DOHH2 (cell line): ENCODE results near the gene MFAP5.
"Not testable (repeated sequence)": the region's sequence is repeated elsewhere in the genome, so short reads cannot be mapped to it uniquely, and the experiment has no call there.

ENCODE experiments used
- H3F3A ChIP-seq: fragments of 200-600 bp; sonication (generic), shearing (Covaris generic); 2 replicates; pipeline ENCODE4 v1.6.0; 2016; ENCODE audit warnings: antibody characterized with exemption, mild to moderate bottlenecking; ENCODE audit not compliant: control insufficient read depth, insufficient read depth
- H3K27ac ChIP-seq: fragments of 200-600 bp; sonication (generic); 2 replicates; pipeline ENCODE4 v1.5.1; 2014; ENCODE audit warnings: low read depth, mild to moderate bottlenecking, low read length, moderate library complexity
- H3K27me3 ChIP-seq: fragments of 200-600 bp; sonication (generic); 2 replicates; pipeline ENCODE4 v1.6.1; 2014; ENCODE audit warnings: mild to moderate bottlenecking, low read length, mixed read lengths; ENCODE audit not compliant: control insufficient read depth
- H3K36me3 ChIP-seq: fragments of 200-600 bp; sonication (generic); 2 replicates; pipeline ENCODE4 v1.6.1; 2014; ENCODE audit warnings: mild to moderate bottlenecking, low read length, moderate library complexity, mixed read lengths; ENCODE audit not compliant: control insufficient read depth
- H3K4me1 ChIP-seq: fragments of 200-600 bp; sonication (generic); 2 replicates; pipeline ENCODE4 v1.6.1; 2014; ENCODE audit warnings: mild to moderate bottlenecking, low read length, mixed read lengths; ENCODE audit not compliant: control insufficient read depth
- H3K4me2 ChIP-seq: fragments of 200-600 bp; sonication (generic); 2 replicates; pipeline ENCODE4 v1.6.0; 2014; ENCODE audit warnings: mild to moderate bottlenecking, low read length, moderate library complexity
- H3K4me3 ChIP-seq: fragments of 200-600 bp; sonication (generic); 2 replicates; pipeline ENCODE4 v1.5.1; 2014; ENCODE audit warnings: mild to moderate bottlenecking, low read length, mixed read lengths
- H3K79me2 ChIP-seq: fragments of 200-600 bp; sonication (generic); 2 replicates; pipeline ENCODE4 v1.6.1; 2014; ENCODE audit warnings: mild to moderate bottlenecking, low read length, mixed read lengths; ENCODE audit not compliant: control insufficient read depth
- H3K9me2 ChIP-seq: fragments of 200-600 bp; sonication (generic); replicated peaks from 2 replicates; pipeline ENCODE4 v1.6.1; 2014; ENCODE audit warnings: mild to moderate bottlenecking, low read length, mixed read lengths; ENCODE audit not compliant: control insufficient read depth
- H3K9me3 ChIP-seq: fragments of 200-600 bp; sonication (generic); 2 replicates; pipeline ENCODE4 v1.6.1; 2014; ENCODE audit warnings: antibody characterized with exemption, low read length, mixed read lengths; ENCODE audit not compliant: control insufficient read depth, insufficient read depth
- H4K20me1 ChIP-seq: fragments of 200-600 bp; sonication (generic); 2 replicates; pipeline ENCODE4 v1.6.0; 2014; ENCODE audit warnings: low read depth, mild to moderate bottlenecking, antibody characterized with exemption, low read length, moderate library complexity; ENCODE audit not compliant: control insufficient read depth, insufficient read depth
- EZH2phosphoT487 ChIP-seq: fragments of 200-600 bp; sonication (generic); IDR thresholded peaks from 2 replicates; pipeline ENCODE4 v1.6.1; 2017; ENCODE audit warnings: borderline replicate concordance, mild to moderate bottlenecking, antibody characterized with exemption, low read length, moderate library complexity, mixed read lengths
- TF ChIP-seq, protein P1 (sequence below): fragments of 200-600 bp; sonication (generic); IDR thresholded peaks from one replicate; pipeline ENCODE4 v1.5.1; 2014; ENCODE audit warnings: antibody characterized with exemption, mild to moderate bottlenecking, low read depth, low read length; ENCODE audit not compliant: poor library complexity, severe bottlenecking

Gene MFAP5

DNA sequence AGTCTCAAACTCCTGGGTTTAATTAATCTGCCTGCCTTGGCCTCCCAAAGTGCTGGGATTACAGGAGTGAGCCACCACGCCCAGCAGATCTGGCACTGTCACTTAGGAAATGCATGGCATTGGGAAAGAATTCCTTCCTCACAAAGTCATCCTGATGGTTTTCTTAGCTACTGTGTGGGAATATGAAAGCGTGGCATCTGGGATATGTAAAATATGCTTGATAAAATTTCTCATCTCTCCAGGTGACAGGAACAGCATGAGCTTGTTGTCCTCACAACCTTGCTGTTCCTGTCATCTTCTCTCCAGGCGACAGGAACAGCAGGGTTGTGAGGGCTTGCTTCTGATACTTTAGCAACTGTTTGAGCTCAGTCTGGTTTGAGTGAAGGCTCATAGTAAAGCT lies 33.9 kb downstream of the MFAP5 start:
- H3K4me3 ChIP-seq, result no peak overlapping the region
- no peaks in the 10 kb centered on the region; the same call in 1 of the 2 replicates for H3F3A ChIP-seq
- no peaks in the 10 kb centered on the region for H4K20me1 ChIP-seq
- no peak for TF ChIP-seq EZH2phosphoT487
- TF ChIP-seq, protein P1, sequence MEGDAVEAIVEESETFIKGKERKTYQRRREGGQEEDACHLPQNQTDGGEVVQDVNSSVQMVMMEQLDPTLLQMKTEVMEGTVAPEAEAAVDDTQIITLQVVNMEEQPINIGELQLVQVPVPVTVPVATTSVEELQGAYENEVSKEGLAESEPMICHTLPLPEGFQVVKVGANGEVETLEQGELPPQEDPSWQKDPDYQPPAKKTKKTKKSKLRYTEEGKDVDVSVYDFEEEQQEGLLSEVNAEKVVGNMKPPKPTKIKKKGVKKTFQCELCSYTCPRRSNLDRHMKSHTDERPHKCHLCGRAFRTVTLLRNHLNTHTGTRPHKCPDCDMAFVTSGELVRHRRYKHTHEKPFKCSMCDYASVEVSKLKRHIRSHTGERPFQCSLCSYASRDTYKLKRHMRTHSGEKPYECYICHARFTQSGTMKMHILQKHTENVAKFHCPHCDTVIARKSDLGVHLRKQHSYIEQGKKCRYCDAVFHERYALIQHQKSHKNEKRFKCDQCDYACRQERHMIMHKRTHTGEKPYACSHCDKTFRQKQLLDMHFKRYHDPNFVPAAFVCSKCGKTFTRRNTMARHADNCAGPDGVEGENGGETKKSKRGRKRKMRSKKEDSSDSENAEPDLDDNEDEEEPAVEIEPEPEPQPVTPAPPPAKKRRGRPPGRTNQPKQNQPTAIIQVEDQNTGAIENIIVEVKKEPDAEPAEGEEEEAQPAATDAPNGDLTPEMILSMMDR, result no peak
- H3K4me1 ChIP-seq, result peaks cover 18% of the 10 kb centered on the region
- no peaks in the 10 kb centered on the region for H3K36me3 ChIP-seq
- H3K27me3 ChIP-seq, result no peaks in the 10 kb centered on the region
- no peaks in the 10 kb centered on the region for H3K9me3 ChIP-seq
- no peak overlapping the region for H3K27ac ChIP-seq
- H3K4me2 ChIP-seq, result no peak overlapping the region
- no peaks in the 10 kb centered on the region for H3K79me2 ChIP-seq
- H3K9me2 ChIP-seq, result no peaks in the 10 kb centered on the region

DNA sequence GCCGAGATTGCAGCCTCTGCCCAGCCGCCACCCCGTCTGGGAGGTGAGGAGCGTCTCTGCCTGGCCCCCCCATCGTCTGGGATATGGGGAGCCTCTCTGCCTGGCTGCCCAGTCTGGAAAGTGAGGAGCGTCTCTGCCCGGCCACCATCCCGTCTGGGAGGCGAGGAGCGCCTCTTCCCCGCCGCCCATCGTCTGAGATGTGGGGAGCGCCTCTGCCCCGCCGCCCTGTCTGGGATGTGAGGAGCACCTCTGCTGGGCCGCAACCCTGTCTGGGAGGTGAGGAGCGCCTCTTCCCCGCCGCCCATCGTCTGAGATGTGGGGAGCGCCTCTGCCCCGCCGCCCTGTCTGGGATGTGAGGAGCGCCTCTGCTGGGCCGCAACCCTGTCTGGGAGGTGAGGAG lies 37.9 kb downstream of the MFAP5 start:
- not testable (repeated sequence) for H3K27ac ChIP-seq, H3K4me2 ChIP-seq, H3K27me3 ChIP-seq, H3K4me3 ChIP-seq, H3K9me3 ChIP-seq, H3K36me3 ChIP-seq, H3K79me2 ChIP-seq, H3F3A ChIP-seq, H4K20me1 ChIP-seq, H3K9me2 ChIP-seq
- H3K4me1 ChIP-seq, result peaks cover 13% of the 10 kb centered on the region

DNA sequence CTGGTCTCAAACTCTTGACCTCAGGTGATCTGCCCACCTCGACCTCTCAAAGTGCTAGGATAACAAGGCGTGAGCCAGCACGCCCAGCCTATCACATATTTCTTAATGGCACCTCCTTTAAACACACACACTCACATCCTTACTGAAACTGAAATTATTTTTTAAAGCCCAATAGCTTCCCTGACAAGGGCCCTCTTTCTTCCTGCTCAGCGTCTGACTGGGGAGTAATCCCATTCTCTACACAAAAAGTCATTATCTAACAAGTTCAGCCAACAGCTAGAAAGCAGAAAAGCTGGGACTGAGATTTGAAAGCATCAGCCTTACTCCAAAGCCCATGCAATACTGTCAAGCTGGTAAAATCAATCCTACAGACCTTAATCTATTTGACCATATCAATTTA lies 40.0 kb downstream of the MFAP5 start:
- Histone ChIP-seq H3K9me3 (peaks cover 3% of the 10 kb centered on the region; the same call in 1 of the 2 replicates), H3K4me1 (peaks cover 7% of the 10 kb centered on the region), H3K4me2 (no peak overlapping the region), H3K9me2 (no peaks in the 10 kb centered on the region), H3K4me3 (no peak overlapping the region), H3K27ac (no peak overlapping the region), H3K36me3 (no peaks in the 10 kb centered on the region), H3K79me2 (no peaks in the 10 kb centered on the region), H3F3A (peaks cover 2% of the 10 kb centered on the region; the same call in 1 of the 2 replicates), H4K20me1 (no peaks in the 10 kb centered on the region), H3K27me3 (no peaks in the 10 kb centered on the region)
- TF ChIP-seq, protein P1, result no peak
- no peak for TF ChIP-seq EZH2phosphoT487

- H3K4me2 ChIP-seq, result no peak overlapping the region
- H3K27ac ChIP-seq, result no peak overlapping the region
- H4K20me1 ChIP-seq, result no peaks in the 10 kb centered on the region
- H3K36me3 ChIP-seq, result no peaks in the 10 kb centered on the region
- H3K27me3 ChIP-seq, result no peaks in the 10 kb centered on the region
- H3K79me2 ChIP-seq, result no peaks in the 10 kb centered on the region
- no peaks in the 10 kb centered on the region for H3K9me2 ChIP-seq
- no peaks in the 10 kb centered on the region for H3F3A ChIP-seq
- no peaks in the 10 kb centered on the region for H3K9me3 ChIP-seq
- no peak overlapping the region for H3K4me3 ChIP-seq
- TF ChIP-seq EZH2phosphoT487, result no peak
- TF ChIP-seq, protein P1, result no peak
- H3K4me1 ChIP-seq, result peaks cover 31% of the 10 kb centered on the region
These were observed 47.4 kb downstream of the MFAP5 start for GRCh38 chr12:8615206-8615605.

DNA sequence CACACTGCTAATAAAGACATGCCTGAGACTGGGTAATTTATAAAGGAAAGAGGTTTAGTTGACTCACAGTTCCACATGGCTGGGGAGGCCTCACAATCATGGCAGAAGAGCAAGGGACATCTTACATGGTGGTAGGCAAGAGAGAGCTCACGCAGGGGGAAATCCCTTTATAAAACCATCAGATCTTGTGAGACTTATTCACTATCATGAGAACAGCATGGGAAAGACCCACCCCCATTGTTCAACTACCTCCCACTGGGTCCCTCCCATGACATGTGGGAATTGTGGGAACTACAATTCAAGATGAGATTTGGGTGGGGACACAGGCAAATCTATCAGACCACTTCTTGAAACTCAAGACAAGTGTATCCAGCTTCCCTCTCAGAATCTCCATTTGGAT lies 48.7 kb downstream of the MFAP5 start:
- H3K27ac ChIP-seq, H3K4me3 ChIP-seq, H3F3A ChIP-seq: not testable (repeated sequence)

More for the DNA sequence above, 48.7 kb downstream of the MFAP5 start:
- not testable (repeated sequence) for H3K9me3 ChIP-seq, H4K20me1 ChIP-seq, H3K4me2 ChIP-seq, H3K79me2 ChIP-seq, H3K9me2 ChIP-seq, H3K27me3 ChIP-seq, H3K36me3 ChIP-seq
- H3K4me1 ChIP-seq, result peaks cover 39% of the 10 kb centered on the region
